Peyer's patch (tissue), 4 donors: ENCODE data around the gene ATP2B2.

Source experiments
- CTCF ChIP-seq, 6 experiments: fragments of 450-650 bp in 4 of 6; fragments of 200-600 bp in 2 of 6; sonication (generic) in 1 of 6; IDR thresholded peaks; one replicate each; pipeline ENCODE4 v1.5.1; 2017 to 2019; ENCODE audit warnings: antibody characterized with exemption in 6 of 6, mild to moderate bottlenecking in 3 of 6, moderate library complexity in 1 of 6
- POLR2A ChIP-seq, 2 donors: fragments of 450-650 bp; IDR thresholded peaks; one replicate each; pipeline ENCODE4 v1.5.1; 2017; ENCODE audit warnings: antibody characterized with exemption in 2 of 2, mild to moderate bottlenecking in 2 of 2, moderate library complexity in 2 of 2

DNA sequence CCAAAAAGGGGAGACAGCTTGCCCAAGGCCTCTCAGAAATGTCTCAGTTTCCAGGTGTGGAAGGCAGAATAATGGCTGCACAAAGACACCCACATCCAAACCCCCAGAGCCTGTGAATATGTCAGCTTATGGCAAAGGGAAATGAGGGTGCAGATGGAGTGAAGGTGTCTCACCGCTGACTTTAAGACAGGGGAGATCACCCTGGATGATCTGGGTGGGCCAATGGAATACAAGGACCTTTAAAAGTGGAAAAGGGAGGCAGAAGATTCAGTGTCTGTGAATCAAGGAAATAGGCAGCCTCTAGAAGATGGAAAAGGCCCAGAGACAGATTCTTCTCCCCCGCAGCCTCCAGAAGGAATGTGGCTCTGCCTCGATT, 48.8 kb upstream of the ATP2B2 start:
- TF ChIP-seq POLR2A (IDR thresholded peaks at IDR 0.05) = no peak
- TF ChIP-seq CTCF (IDR thresholded peaks at IDR 0.05) = no peak
